ENCODE data around the gene SLIT3. TPM values are rescaled to one million over a fixed set of nuclear protein-coding genes. Genes with fewer than 3 reads are reported as not detected.
A peak's percentile ranks its signal among the peaks of the same experiment; 100 is the strongest.

SLIT3 gene
- total RNA-seq, 1 experiment from 2014 or later: 0.92 TPM

GRCh38 chr5:168991311-168991710 is 309.6 kb downstream of the SLIT3 start:
- Histone ChIP-seq H2BK120ac (ENCODE audit: low read depth, low read length, poor library complexity, severe bottlenecking) (no peak overlapping the region), H3K27me3 (ENCODE audit: insufficient read depth, low read length) (no peaks in the 10 kb centered on the region), H2AK5ac (ENCODE audit: insufficient read length, low read length) (no peak overlapping the region), H2BK5ac (ENCODE audit: insufficient read length, low read length) (no peak overlapping the region), H2BK12ac (ENCODE audit: insufficient read length, low read depth, low read length) (no peak overlapping the region), H3K18ac (ENCODE audit: insufficient read length, low read depth, low read length) (no peak overlapping the region), H4K8ac (replicated peaks; ENCODE audit: insufficient read length, low read depth, low read length) (no peak overlapping the region), H3K27ac (ENCODE audit: insufficient read length, low read depth, low read length) (no peak overlapping the region), H2BK20ac (ENCODE audit: low read depth, low read length, poor library complexity, severe bottlenecking) (no peak overlapping the region), H3K79me2 (ENCODE audit: insufficient read depth, low read length) (no peaks in the 10 kb centered on the region), H3K9me3 (ENCODE audit: control insufficient read depth, low read depth, low read length) (no peaks in the 10 kb centered on the region), H3K4ac (ENCODE audit: low read depth, low read length) (no peak overlapping the region), H3K4me1 (ENCODE audit: insufficient read depth, low read length) (peaks cover 8% of the 10 kb centered on the region; the same call in 1 of the 2 replicates), H2AFZ (ENCODE audit: low read length) (no peak overlapping the region), H3T11ph (ENCODE audit: low read length) (no peak overlapping the region), H3K23ac (ENCODE audit: insufficient read length, low read depth, low read length) (no peak overlapping the region), H2BK15ac (ENCODE audit: low read depth, low read length) (no peak overlapping the region), H3K79me1 (ENCODE audit: insufficient read depth, low read depth, low read length, poor library complexity, severe bottlenecking) (no peaks in the 10 kb centered on the region), H3K23me2 (ENCODE audit: insufficient read length, low read depth, low read length, poor library complexity, severe bottlenecking) (no peaks in the 10 kb centered on the region), H4K91ac (ENCODE audit: insufficient read length, low read depth, low read length) (no peak overlapping the region), H4K20me1 (ENCODE audit: control insufficient read depth, insufficient read depth, insufficient read length) (no peaks in the 10 kb centered on the region), H3K56ac (ENCODE audit: insufficient read length, low read depth, low read length) (no peak overlapping the region), H3K9ac (ENCODE audit: extremely low read depth, insufficient read length, low read length) (no peak overlapping the region), H4K5ac (ENCODE audit: insufficient read length, low read depth, low read length) (no peak overlapping the region), H3K14ac (ENCODE audit: insufficient read depth, low read length) (no peak overlapping the region; the same call in 1 of the 2 replicates), H3K4me2 (ENCODE audit: insufficient read depth, insufficient read length, low read length) (no peak overlapping the region)
- peak; percentile 41 for DNase-seq
- peak overlapping the region in 1 of 3 experiments; percentile 48; a peak in 1 of 7 replicates for H3K27ac Mint-ChIP-seq
- H3K27me3 Mint-ChIP-seq (ENCODE audit: low read depth): peaks cover 23% of the 10 kb centered on the region
- H3K4me1 Mint-ChIP-seq: peaks cover 45 to 69% of the 10 kb centered on the region in 2 experiments
- WGBS (ENCODE audit: extremely low coverage, insufficient read length, low lambda C conversion rate): no CpG with 5 or more reads among the region's 2 CpGs
- H3K36me3 Mint-ChIP-seq (ENCODE audit: insufficient read depth in 1 of 3, low read depth in 3 of 3): no peaks in the 10 kb centered on the region
- no peak overlapping the region; a peak in 1 of 5 replicates for H3K4me3 Mint-ChIP-seq
- no peaks in the 10 kb centered on the region; a peak in 2 of 5 replicates for H3K9me3 Mint-ChIP-seq
- TF ChIP-seq CTCF (conservative IDR thresholded peaks at IDR 0.05): no peak
